HEK293 (cell line): ENCODE measurements around the gene SYN1.

ENCODE experiments used
- MYNN ChIP-seq: fragments of 450-650 bp; formaldehyde crosslinking; IDR thresholded peaks from 2 replicates; pipeline ENCODE4 v1.5.1; 2016; ENCODE audit warnings: missing biosample characterization, missing genetic modification characterization, borderline replicate concordance
- ZFP41 ChIP-seq: fragments of 450-650 bp; formaldehyde crosslinking; IDR thresholded peaks from 2 replicates; pipeline ENCODE4 v1.5.1; 2016; ENCODE audit warnings: missing biosample characterization, missing genetic modification characterization, borderline replicate concordance
- ZNF174 ChIP-seq: fragments of 450-650 bp; formaldehyde crosslinking; IDR thresholded peaks from 2 replicates; pipeline ENCODE4 v1.5.0; 2017; ENCODE audit warnings: missing biosample characterization, mild to moderate bottlenecking, missing genetic modification characterization
- ZNF211 ChIP-seq: fragments of 450-650 bp; formaldehyde crosslinking; IDR thresholded peaks from 2 replicates; pipeline ENCODE4 v1.5.1; 2016; ENCODE audit warnings: low read depth, missing biosample characterization, missing genetic modification characterization
- ZNF416 ChIP-seq: fragments of 450-650 bp; formaldehyde crosslinking; IDR thresholded peaks from 2 replicates; pipeline ENCODE4 v1.5.1; 2016; ENCODE audit warnings: missing biosample characterization, missing genetic modification characterization

The SYN1 gene

GRCh38 chrX:47523297-47523696 lies 96.4 kb downstream of the SYN1 start (continued):
- no peak for TF ChIP-seq ZNF416 (tag by site-specific recombination)
- no peak for TF ChIP-seq MYNN (tag by site-specific recombination)
- no peak for TF ChIP-seq ZNF211 (tag by site-specific recombination)
- TF ChIP-seq ZNF174 (tag by site-specific recombination) = no peak
- no peak for TF ChIP-seq ZFP41 (tag by site-specific recombination)
